Epithelial cell of esophagus (primary cell): ENCODE results near the gene CLCN1.

Experiments used
- DNase-seq: peaks from one replicate; pipeline ENCODE4 v3.0.0; 2010; ENCODE audit warnings: low read depth
- H3K4me3 ChIP-seq: 2 replicates; pipeline ENCODE4 v1.5.1; 2011; ENCODE audit warnings: mild to moderate bottlenecking, low read length, control low read depth
- CTCF ChIP-seq: IDR thresholded peaks from 2 replicates; pipeline ENCODE4 v1.5.1; 2011; ENCODE audit warnings: low read depth, mild to moderate bottlenecking, low read length, control low read depth, inconsistent platforms; ENCODE audit not compliant: insufficient read depth; ENCODE audit errors: missing control alignments

Gene CLCN1

GRCh38 chr7:143396625-143397556, 81.0 kb downstream of the CLCN1 start:
- no peak for TF ChIP-seq CTCF
- no peak for DNase-seq
- H3K4me3 ChIP-seq, result no peak overlapping the region

GRCh38 chr7:143397710-143398530, 82.0 kb downstream of the CLCN1 start:
- no peak for DNase-seq
- H3K4me3 ChIP-seq, result no peak overlapping the region
- no peak for TF ChIP-seq CTCF

GRCh38 chr7:143398616-143399015, 82.7 kb downstream of the CLCN1 start:
- no peak for DNase-seq
- H3K4me3 ChIP-seq, result no peak overlapping the region
- no peak for TF ChIP-seq CTCF

GRCh38 chr7:143399151-143399550, 83.2 kb downstream of the CLCN1 start:
- DNase-seq, result no peak
- no peak overlapping the region for H3K4me3 ChIP-seq
- no peak for TF ChIP-seq CTCF

GRCh38 chr7:143399642-143400041, 83.7 kb downstream of the CLCN1 start:
- no peak for DNase-seq
- no peak overlapping the region for H3K4me3 ChIP-seq
- no peak for TF ChIP-seq CTCF

- no peak overlapping the region for H3K4me3 ChIP-seq
- no peak for TF ChIP-seq CTCF
- no peak for DNase-seq
These were observed 85.4 kb downstream of the CLCN1 start for GRCh38 chr7:143401265-143401664.
